GM12801 (cell line): Measurements from ENCODE around the gene COMMD1.

Experiments
- TF ChIP-seq, protein P1 (sequence below): IDR thresholded peaks from one replicate; pipeline ENCODE4 v1.5.1; 2011; ENCODE audit warnings: control low read depth; ENCODE audit not compliant: insufficient read length; ENCODE audit errors: extremely low read depth

COMMD1 gene

DNA sequence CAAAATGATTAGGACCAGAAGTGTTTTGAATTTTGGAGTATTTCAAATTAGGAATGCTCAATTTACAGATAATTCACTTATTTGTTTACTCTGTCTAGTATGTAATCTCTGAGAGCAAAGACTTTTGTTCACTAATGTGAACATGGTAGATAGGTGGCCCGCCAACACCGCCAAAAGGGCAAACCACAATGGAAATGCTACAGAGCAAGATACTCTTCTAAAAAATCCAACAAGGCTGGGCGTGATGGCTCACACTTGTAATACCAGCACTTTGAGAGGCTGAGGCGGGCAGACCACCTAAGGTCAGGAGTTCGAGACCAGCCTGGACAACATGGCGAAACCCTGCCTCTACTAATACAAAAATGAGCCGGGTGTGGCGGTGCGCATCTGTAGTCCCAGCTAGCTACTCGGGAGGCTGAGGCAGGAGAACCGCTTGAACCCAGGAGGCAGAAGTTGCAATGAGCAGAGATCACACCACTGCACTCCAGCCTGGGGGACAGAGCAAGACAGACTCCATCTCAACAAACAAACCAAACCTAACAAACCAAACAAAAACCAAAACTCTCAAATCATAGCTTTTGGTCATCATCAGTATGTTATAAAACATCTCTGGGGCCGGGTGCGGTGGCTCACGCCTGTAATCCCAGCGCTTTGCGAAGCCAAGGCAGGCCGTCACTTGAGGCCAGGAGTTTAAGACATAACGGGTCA, 19.4 kb upstream of the COMMD1 start:
- TF ChIP-seq, protein P1, sequence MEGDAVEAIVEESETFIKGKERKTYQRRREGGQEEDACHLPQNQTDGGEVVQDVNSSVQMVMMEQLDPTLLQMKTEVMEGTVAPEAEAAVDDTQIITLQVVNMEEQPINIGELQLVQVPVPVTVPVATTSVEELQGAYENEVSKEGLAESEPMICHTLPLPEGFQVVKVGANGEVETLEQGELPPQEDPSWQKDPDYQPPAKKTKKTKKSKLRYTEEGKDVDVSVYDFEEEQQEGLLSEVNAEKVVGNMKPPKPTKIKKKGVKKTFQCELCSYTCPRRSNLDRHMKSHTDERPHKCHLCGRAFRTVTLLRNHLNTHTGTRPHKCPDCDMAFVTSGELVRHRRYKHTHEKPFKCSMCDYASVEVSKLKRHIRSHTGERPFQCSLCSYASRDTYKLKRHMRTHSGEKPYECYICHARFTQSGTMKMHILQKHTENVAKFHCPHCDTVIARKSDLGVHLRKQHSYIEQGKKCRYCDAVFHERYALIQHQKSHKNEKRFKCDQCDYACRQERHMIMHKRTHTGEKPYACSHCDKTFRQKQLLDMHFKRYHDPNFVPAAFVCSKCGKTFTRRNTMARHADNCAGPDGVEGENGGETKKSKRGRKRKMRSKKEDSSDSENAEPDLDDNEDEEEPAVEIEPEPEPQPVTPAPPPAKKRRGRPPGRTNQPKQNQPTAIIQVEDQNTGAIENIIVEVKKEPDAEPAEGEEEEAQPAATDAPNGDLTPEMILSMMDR: no peak

DNA sequence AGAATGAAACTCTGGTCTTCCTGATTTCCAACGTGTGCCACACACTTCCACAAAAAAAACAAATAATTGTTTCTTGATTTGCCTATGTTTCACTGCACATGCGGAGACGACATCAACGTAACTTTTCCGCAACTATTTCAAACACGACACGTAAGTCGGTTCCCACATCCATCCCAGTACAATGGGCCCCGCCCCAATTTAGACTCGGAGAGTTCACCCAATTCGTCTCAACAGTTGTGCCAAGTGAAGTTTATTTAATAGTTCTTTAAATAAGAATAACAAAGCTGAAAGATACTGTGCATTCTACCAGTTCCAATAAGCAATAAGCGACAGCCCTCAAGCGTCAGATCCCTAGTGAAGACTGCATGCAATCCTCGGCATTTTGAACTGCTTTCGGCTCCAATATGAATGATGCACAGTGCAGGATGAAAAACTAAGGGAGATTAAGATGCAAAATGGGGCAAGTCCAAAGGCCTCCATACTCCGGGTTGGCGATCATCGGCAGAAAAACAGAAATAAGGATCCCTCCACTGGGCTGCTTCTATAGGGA, 17.7 kb upstream of the COMMD1 start:
- TF ChIP-seq, protein P1: no peak

DNA sequence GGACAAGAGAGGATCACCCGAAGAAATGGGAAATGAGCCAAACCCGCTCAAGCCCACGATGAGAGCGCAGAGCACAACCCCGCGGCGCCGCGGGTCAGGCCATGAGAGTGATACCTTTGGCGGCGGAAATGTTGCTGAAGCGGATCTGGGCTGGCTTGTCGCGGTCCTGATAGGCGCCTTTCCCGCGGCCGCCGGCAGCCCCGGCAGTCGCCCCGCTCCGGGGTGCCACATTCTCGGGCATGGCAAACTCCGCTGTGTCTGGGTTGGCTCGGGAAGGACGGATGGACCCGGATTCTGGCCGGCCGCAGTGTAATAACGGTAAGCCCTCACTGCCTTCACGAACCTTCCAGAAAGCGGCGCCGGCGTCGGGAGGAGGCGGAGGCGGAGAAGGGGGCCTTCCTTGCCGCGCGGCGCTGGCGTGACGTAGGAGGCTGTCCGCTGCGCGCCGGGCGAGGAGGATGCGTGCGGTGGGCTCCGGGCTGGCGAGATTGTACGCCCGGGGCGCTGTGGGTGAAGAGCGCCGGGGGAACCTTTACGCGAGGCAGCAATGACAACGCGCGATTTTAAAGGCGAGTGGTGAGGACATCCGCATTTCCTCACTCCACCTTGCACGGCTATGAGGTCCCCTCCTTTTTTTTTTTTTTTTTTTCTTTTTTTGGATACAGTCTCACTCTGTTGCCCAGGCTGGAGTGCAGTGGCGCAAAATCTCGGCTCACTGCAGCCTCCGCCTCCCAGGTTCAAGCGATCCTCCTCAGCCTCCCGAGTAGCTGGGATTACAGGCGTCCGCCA, 17.0 kb upstream of the COMMD1 start, which contains the start of gene CCT4:
Gene CCT4 (minus strand): TSS at position 390 of the 789 bp plus-strand sequence. CDS start 149 bp downstream, at position 241.
- TF ChIP-seq, protein P1: no peak

DNA sequence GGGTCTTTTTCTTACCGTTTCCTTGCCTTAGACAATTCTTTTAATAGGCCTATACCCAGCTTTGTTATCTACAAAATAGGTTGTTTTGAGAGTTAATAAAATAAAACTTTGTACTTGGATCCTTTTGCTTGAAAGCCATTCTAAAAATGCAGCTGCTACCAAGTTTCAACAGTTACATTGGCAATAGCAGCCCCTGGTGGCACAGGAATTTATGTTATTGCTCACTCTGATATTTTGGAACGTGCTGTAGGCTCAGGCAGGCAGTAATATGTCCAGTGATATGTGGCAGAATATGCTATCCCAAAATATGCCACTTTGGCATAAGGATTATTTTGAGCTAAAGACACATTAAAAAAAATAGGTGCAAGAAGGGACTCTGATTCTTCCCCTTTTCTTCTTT, 6.7 kb upstream of the COMMD1 start:
- TF ChIP-seq, protein P1: no peak

DNA sequence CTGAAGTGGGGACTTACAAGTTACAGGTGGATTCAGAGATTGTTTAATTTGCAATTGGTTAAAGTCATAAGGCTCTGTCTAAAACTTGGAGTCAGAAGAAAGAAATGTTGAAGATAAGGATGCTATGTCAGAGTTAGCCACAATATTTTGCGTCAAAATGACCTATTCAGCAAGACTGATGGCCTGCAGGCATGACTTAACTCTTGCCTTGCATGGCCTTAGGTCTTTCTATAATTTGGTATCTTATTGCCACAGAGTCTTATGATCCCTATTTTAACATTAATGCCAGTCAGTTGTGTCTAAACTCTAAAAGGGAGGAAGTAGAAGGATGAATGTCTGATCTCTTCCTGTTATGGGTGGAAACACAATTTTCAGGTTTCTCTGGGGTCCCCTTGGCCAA, 5.2 kb upstream of the COMMD1 start:
- TF ChIP-seq, protein P1: no peak

DNA sequence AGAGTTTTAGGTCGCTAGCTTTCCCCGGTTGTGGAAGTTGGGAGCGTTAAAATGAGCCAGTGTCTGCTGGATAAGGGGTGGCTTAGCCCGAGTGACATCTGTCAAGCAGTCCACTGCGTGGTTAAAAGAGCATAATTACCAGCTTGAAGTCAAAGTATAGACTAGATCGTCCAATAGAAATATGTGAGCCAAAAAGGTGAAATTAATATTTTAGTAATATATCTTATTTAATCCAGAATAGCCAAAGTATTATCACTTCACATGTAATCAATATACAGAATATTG, 654 bp downstream of the COMMD1 start:
- TF ChIP-seq, protein P1: no peak

DNA sequence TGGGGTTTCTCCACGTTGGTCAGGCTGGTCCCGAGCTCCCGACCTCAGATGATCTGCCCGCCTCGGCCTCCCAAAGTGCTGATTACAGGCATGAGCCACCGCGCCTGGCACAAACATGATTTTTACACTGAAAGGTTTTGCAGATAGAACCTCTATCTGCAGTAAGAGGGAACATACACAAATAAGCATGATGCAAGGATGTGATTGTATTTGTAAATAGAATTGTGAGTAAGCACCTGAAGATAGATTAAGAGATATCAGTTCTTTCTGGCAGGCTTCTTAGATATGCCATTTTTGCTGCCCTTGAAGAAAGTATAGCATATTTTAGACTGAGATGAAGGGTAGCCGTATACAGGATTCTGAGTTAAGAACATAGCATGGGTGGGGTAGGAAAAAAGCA, 3.6 kb downstream of the COMMD1 start:
- TF ChIP-seq, protein P1: no peak
